Liver (tissue), 9 donors: ENCODE measurements around the gene COX11. TPM values are rescaled to one million over a fixed set of nuclear protein-coding genes. Genes with fewer than 3 reads are reported as not detected.

Experiments used
- DNase-seq: peaks from one replicate; pipeline ENCODE4 v3.0.0-alpha.2; 2017; ENCODE audit warnings: low spot score
- H3K27ac ChIP-seq, 2 donors: one replicate each; pipeline ENCODE4 v1.7.0; 2013; ENCODE audit warnings: inconsistent platforms in 2 of 2, low read length in 2 of 2, control low read depth in 1 of 2, low read depth in 1 of 2, mild to moderate bottlenecking in 1 of 2
- H3K27me3 ChIP-seq, 4 donors: one replicate each; pipeline versions ENCODE4 v1.6.1 to v1.7.0; 2013; ENCODE audit warnings: low read length in 3 of 4, inconsistent platforms in 1 of 4, mild to moderate bottlenecking in 1 of 4, moderate library complexity in 1 of 4; ENCODE audit not compliant: control insufficient read depth in 4 of 4, insufficient read depth in 4 of 4
- H3K36me3 ChIP-seq, 4 donors: one replicate each; pipeline versions ENCODE4 v1.6.1 to v1.7.0; 2013; ENCODE audit warnings: low read length in 3 of 4, mild to moderate bottlenecking in 3 of 4, low read depth in 1 of 4, moderate library complexity in 1 of 4; ENCODE audit not compliant: control insufficient read depth in 4 of 4, insufficient read depth in 3 of 4
- H3K4me1 ChIP-seq, 4 donors: one replicate each; pipeline versions ENCODE4 v1.6.1 to v1.7.0; 2013; ENCODE audit warnings: low read length in 3 of 4, mild to moderate bottlenecking in 3 of 4, moderate library complexity in 1 of 4; ENCODE audit not compliant: control insufficient read depth in 4 of 4, insufficient read depth in 4 of 4
- H3K4me3 ChIP-seq, 3 donors: one replicate each; pipeline versions ENCODE4 v1.6.1 to v1.7.0; 2013; ENCODE audit warnings: low read length in 3 of 3, control low read depth in 1 of 3, low read depth in 1 of 3, mild to moderate bottlenecking in 1 of 3
- H3K9ac ChIP-seq, 2 donors: one replicate each; pipeline ENCODE4 v1.7.0; 2013; ENCODE audit warnings: low read length in 2 of 2, mild to moderate bottlenecking in 2 of 2, moderate library complexity in 2 of 2, control low read depth in 1 of 2, low read depth in 1 of 2
- H3K9me3 ChIP-seq, 4 donors: one replicate each; pipeline versions ENCODE4 v1.6.1 to v1.7.0; 2013; ENCODE audit warnings: low read length in 3 of 4; ENCODE audit not compliant: control insufficient read depth in 4 of 4
- FOXA1 ChIP-seq: IDR thresholded peaks from 2 replicates; pipeline ENCODE4 v1.6.1; 2016; ENCODE audit warnings: antibody characterized with exemption
- FOXA2 ChIP-seq: IDR thresholded peaks from 2 replicates; pipeline ENCODE4 v1.6.1; 2016; ENCODE audit warnings: antibody characterized with exemption
- HNF4A ChIP-seq, 2 donors: conservative IDR thresholded peaks; 2 replicates each; pipeline ENCODE4 v1.6.1; 2016; ENCODE audit warnings: antibody characterized with exemption in 2 of 2, mild to moderate bottlenecking in 2 of 2
- JUND ChIP-seq, 2 donors: IDR thresholded peaks; 2 replicates each; pipeline ENCODE4 v1.6.1; 2016; ENCODE audit warnings: antibody characterized with exemption in 2 of 2
- MAX ChIP-seq: IDR thresholded peaks from 2 replicates; pipeline ENCODE4 v1.6.1; 2016; ENCODE audit warnings: antibody characterized with exemption
- RAD21 ChIP-seq, 2 donors: IDR thresholded peaks; 2 replicates each; pipeline ENCODE4 v1.6.1; 2016; ENCODE audit warnings: antibody characterized with exemption in 2 of 2, mild to moderate bottlenecking in 2 of 2
- REST ChIP-seq: IDR thresholded peaks from 2 replicates; pipeline ENCODE4 v1.6.1; 2016; ENCODE audit warnings: antibody characterized with exemption, mild to moderate bottlenecking
- RXRA ChIP-seq, 2 donors: IDR thresholded peaks; 2 replicates each; pipeline ENCODE4 v1.6.1; 2017 to 2018; ENCODE audit warnings: antibody characterized with exemption in 2 of 2, mild to moderate bottlenecking in 1 of 2
- TAF1 ChIP-seq: conservative IDR thresholded peaks from 2 replicates; pipeline ENCODE4 v1.6.1; 2016; ENCODE audit warnings: antibody characterized with exemption, mild to moderate bottlenecking
- YY1 ChIP-seq: IDR thresholded peaks from 2 replicates; pipeline ENCODE4 v1.6.1; 2016; ENCODE audit warnings: antibody characterized with exemption, mild to moderate bottlenecking
- ZBTB33 ChIP-seq: IDR thresholded peaks from 2 replicates; pipeline ENCODE4 v1.6.1; 2016; ENCODE audit warnings: antibody characterized with exemption
- WGBS: extraction: QIAGEN DNeasy Blood & Tissue Kit; methylation state at CpG from one replicate; pipeline ENCODE4 v1.1.7; 2013; 5-methylcytosine and 5-hydroxymethylcytosine counted together
- polyA plus RNA-seq, 2 donors: library from polyadenylated mRNA; stranded (reverse) in 1 of 2; unstranded in 1 of 2; fragments of 200-250 nt in 1 of 2; fragments of >200 nt in 1 of 2; fragmentation: Nextera tagmentation in 1 of 2; extraction: Ambion mirVana in 1 of 2; gene quantifications; one replicate each; pipeline versions ENCODE4 v1.2.1 to v1.2.3, GENCODE V29; 2013 to 2015
- total RNA-seq, 2 donors: library from RNA; depleted of rRNA; stranded (reverse); fragments of >200 nt; gene quantifications; one replicate each; pipeline ENCODE4 v1.2.3, GENCODE V29; 2014
- donor health status: healthy.
- donor health status: healthy.
- donor health status: healthy.
- donor health status: healthy.
- donor health status: healthy.

Gene COX11
- total and polyA plus RNA-seq, 4 donors, result 29.0 to 46.7 (median 35.1) TPM

- H3K4me3 ChIP-seq, result peak overlapping the region in 2 of 3 donors; percentile 89 to 98
- H3K27ac ChIP-seq, result no peak overlapping the region
- no peak for DNase-seq
- 31% methylated on average over 7 of the region's 7 CpGs for WGBS
- no peaks in the 10 kb centered on the region for H3K9me3 ChIP-seq
- H3K4me1 ChIP-seq, result peaks cover 2 to 23% (median 16%) of the 10 kb centered on the region in 4 donors
- no peaks in the 10 kb centered on the region for H3K27me3 ChIP-seq
- peak overlapping the region in 1 of 2 donors; percentile 42 for H3K9ac ChIP-seq
- no peaks in the 10 kb centered on the region for H3K36me3 ChIP-seq
- no peak for TF ChIP-seq ZBTB33
- no peak for TF ChIP-seq RAD21 (IDR thresholded peaks at IDR 0.05)
- no peak for TF ChIP-seq HNF4A (conservative IDR thresholded peaks at IDR 0.05)
- no peak for TF ChIP-seq MAX
- TF ChIP-seq TAF1, result no peak
Measured at GRCh38 chr17:54969658-54970572, 1.5 kb upstream of the COX11 start.

GRCh38 chr17:54968988-54969332, 506 bp upstream of the COX11 start:
- no peaks in the 10 kb centered on the region for H3K9me3 ChIP-seq
- DNase-seq, result peak; percentile 56
- H3K27ac ChIP-seq, result peak overlapping the region; percentile 35 to 81
- peaks cover 1 to 4% (median 2%) of the 10 kb centered on the region in 4 donors for H3K36me3 ChIP-seq
- no peaks in the 10 kb centered on the region for H3K27me3 ChIP-seq
- peaks cover 2 to 23% (median 16%) of the 10 kb centered on the region in 4 donors for H3K4me1 ChIP-seq
- H3K9ac ChIP-seq, result peak overlapping the region; percentile 86 to 92
- H3K4me3 ChIP-seq, result peak overlapping the region; percentile 89 to 98 (median 94)
- TF ChIP-seq JUND (IDR thresholded peaks at IDR 0.05), result no peak
- TF ChIP-seq YY1, result no peak
- TF ChIP-seq RXRA (IDR thresholded peaks at IDR 0.05), result no peak
- TF ChIP-seq FOXA1, result no peak
- no peak for TF ChIP-seq FOXA2
- TF ChIP-seq REST, result no peak
- TF ChIP-seq HNF4A (conservative IDR thresholded peaks at IDR 0.05), result peak in 1 of 2 donors; percentile 30
- WGBS, result under 1% methylated on average over 13 of the region's 13 CpGs
